GM12801 (cell line): ENCODE data around the gene XXYLT1.

Experiments used
- CTCF ChIP-seq: IDR thresholded peaks from one replicate; pipeline ENCODE4 v1.5.1; 2011; ENCODE audit warnings: control low read depth; ENCODE audit not compliant: insufficient read length; ENCODE audit errors: extremely low read depth

XXYLT1 gene

GRCh38 chr3:195164573-195165264 lies 106.2 kb downstream of the XXYLT1 start:
- TF ChIP-seq CTCF: no peak

GRCh38 chr3:195163719-195164572 lies 107.0 kb downstream of the XXYLT1 start:
- no peak for TF ChIP-seq CTCF

- TF ChIP-seq CTCF: no peak
Observed at GRCh38 chr3:195162816-195163215, 108.1 kb downstream of the XXYLT1 start.

GRCh38 chr3:195162033-195162669 lies 108.8 kb downstream of the XXYLT1 start:
- no peak for TF ChIP-seq CTCF

GRCh38 chr3:195160908-195161434 lies 110.0 kb downstream of the XXYLT1 start:
- TF ChIP-seq CTCF: no peak

GRCh38 chr3:195160257-195160898 lies 110.6 kb downstream of the XXYLT1 start:
- TF ChIP-seq CTCF: no peak

- TF ChIP-seq CTCF: no peak
Observed at GRCh38 chr3:195159814-195160165, 111.2 kb downstream of the XXYLT1 start.
